Ovary (tissue), 9 donors: Measurements from ENCODE around the gene THSD4. TPM values are rescaled to one million over a fixed set of nuclear protein-coding genes. Genes with fewer than 3 reads are reported as not detected.

Source experiments
- DNase-seq, 5 donors: peaks; one replicate each; pipeline ENCODE4 v3.0.0-alpha.2; 2019 to 2020
- H3K27ac ChIP-seq, 2 donors: fragments of 200-600 bp; one replicate each; pipeline versions ENCODE4 v1.5.1 to v1.8.0; 2019 to 2022
- H3K27me3 ChIP-seq: fragments of 200-600 bp; one replicate; pipeline ENCODE4 v1.8.0; 2022
- H3K36me3 ChIP-seq: fragments of 200-600 bp; sonication (generic); one replicate; pipeline ENCODE4 v1.5.1; 2019
- H3K4me1 ChIP-seq: one replicate; pipeline ENCODE4 v1.8.1; 2013; ENCODE audit warnings: mild to moderate bottlenecking, moderate library complexity; ENCODE audit not compliant: insufficient read depth
- H3K4me3 ChIP-seq: fragments of 200-600 bp; sonication (generic); one replicate; pipeline ENCODE4 v1.5.1; 2017
- H3K9me3 ChIP-seq, 2 donors: fragments of 200-600 bp in 1 of 2; sonication (generic) in 1 of 2; one replicate each; pipeline versions ENCODE4 v1.5.1 to v1.8.1; 2013 to 2019; ENCODE audit warnings: mild to moderate bottlenecking in 1 of 2, moderate library complexity in 1 of 2
- CTCF ChIP-seq, 3 donors: fragments of 450-650 bp in 2 of 3; fragments of 200-600 bp in 1 of 3; IDR thresholded peaks; one replicate each; pipeline versions ENCODE4 v1.5.1 to v1.8.0; 2016 to 2022; ENCODE audit warnings: antibody characterized with exemption in 3 of 3, mild to moderate bottlenecking in 1 of 3
- EP300 ChIP-seq: sonication (generic); formaldehyde crosslinking; IDR thresholded peaks from one replicate; pipeline ENCODE4 v1.6.1; 2017; ENCODE audit warnings: antibody characterized with exemption
- POLR2A ChIP-seq: fragments of 450-650 bp; IDR thresholded peaks from one replicate; pipeline ENCODE4 v1.6.1; 2017; ENCODE audit warnings: antibody characterized with exemption, mild to moderate bottlenecking, moderate library complexity
- WGBS, 3 donors: extraction: QIAGEN DNeasy Blood & Tissue Kit in 1 of 3; methylation state at CpG; one replicate each; pipeline versions ENCODE4 v1.1.5 to v1.1.7; 2013 to 2017; 5-methylcytosine and 5-hydroxymethylcytosine counted together
- intact Hi-C, 4 donors: fragments of 100-400 bp; cut with DNase I; formaldehyde crosslinking; loops; one replicate each; pipeline versions ENCODE4 v1.11.0 to v1.15.1; 2022 to 2023
- polyA plus RNA-seq, 2 donors: library from polyadenylated mRNA; stranded (reverse); fragments of 200-250 nt in 1 of 2; fragments of 350-450 nt in 1 of 2; fragmentation: Illumina TruSeq in 1 of 2; extraction: RNeasy Lipid Tissue Mini Kit (QIAGEN cat#74804) in 1 of 2; gene quantifications; one replicate each; pipeline ENCODE4 v1.2.3, GENCODE V29; 2013 to 2014
- total RNA-seq, 7 donors: library from RNA; depleted of rRNA in 2 of 7; stranded (reverse); fragments of >200 nt in 2 of 7; fragmentation: NEBNext Ultra II Directional in 3 of 7; extraction: Animal tissue kit (Norgen Biotek cat#: 25700) in 3 of 7; gene quantifications; one replicate each; pipeline versions ENCODE4 v1.1.0 to v1.2.4, GENCODE V29; 2016 to 2023
- donor health status: DM: no; HTN: no; CAD: no; lungs with moderate emphysema.
- donor health status: DM: no; HTN: no; CAD: no.
- donor health status: Bipolar disorder and iron deficiency.
- donor health status: DM: yes; HTN: yes; CAD: no.
- donor health status: DM: no; HTN: no; CAD: no.
- donor health status: DM: yes; HTN: yes; CAD: no.

THSD4 gene
- total and polyA plus RNA-seq, 9 donors, result 3.2 to 53.4 (median 13.5) TPM

GRCh38 chr15:71709808-71710418 lies 594.6 kb downstream of the THSD4 start:
- intact Hi-C loops, result no loop called here
- TF ChIP-seq EP300 (no peak), CTCF (IDR thresholded peaks at IDR 0.05) (no peak), POLR2A (no peak)
- WGBS, 3 donors, result 54 to 76% (median 72%) methylated on average over 3 of the region's 3 CpGs
- no peak overlapping the region for H3K27ac ChIP-seq
- no peaks in the 10 kb centered on the region for H3K9me3 ChIP-seq
- H3K4me3 ChIP-seq, result no peak overlapping the region
- H3K27me3 ChIP-seq, result no peaks in the 10 kb centered on the region
- DNase-seq, result no peak
- peaks cover 15% of the 10 kb centered on the region for H3K4me1 ChIP-seq
- no peaks in the 10 kb centered on the region for H3K36me3 ChIP-seq

GRCh38 chr15:71712182-71712581 lies 596.9 kb downstream of the THSD4 start:
- H3K4me1 ChIP-seq, result peaks cover 11% of the 10 kb centered on the region
- no peaks in the 10 kb centered on the region for H3K36me3 ChIP-seq
- no peak for DNase-seq
- intact Hi-C loops, result no loop called here
- H3K27me3 ChIP-seq, result no peaks in the 10 kb centered on the region
- no peak overlapping the region for H3K27ac ChIP-seq
- H3K9me3 ChIP-seq, result no peaks in the 10 kb centered on the region
- no peak for TF ChIP-seq CTCF (IDR thresholded peaks at IDR 0.05)
- TF ChIP-seq EP300, result no peak
- no peak for TF ChIP-seq POLR2A
- H3K4me3 ChIP-seq, result no peak overlapping the region

GRCh38 chr15:71713191-71713809 lies 598.0 kb downstream of the THSD4 start:
- DNase-seq, result no peak
- peaks cover 6% of the 10 kb centered on the region for H3K4me1 ChIP-seq
- TF ChIP-seq POLR2A, result no peak
- no peaks in the 10 kb centered on the region for H3K36me3 ChIP-seq
- no peak overlapping the region for H3K4me3 ChIP-seq
- no peaks in the 10 kb centered on the region for H3K9me3 ChIP-seq
- H3K27me3 ChIP-seq, result no peaks in the 10 kb centered on the region
- H3K27ac ChIP-seq, result no peak overlapping the region
- intact Hi-C loops, result no loop called here
- WGBS, 3 donors, result 87 to 93% (median 88%) methylated on average over 5 of the region's 5 CpGs

- WGBS, 3 donors, result 89 to 100% (median 94%) methylated on average over 1 of the region's 1 CpG
- no peak overlapping the region for H3K27ac ChIP-seq
These were observed 600.6 kb downstream of the THSD4 start for GRCh38 chr15:71715914-71716313.

More at GRCh38 chr15:71715914-71716313, 600.6 kb downstream of the THSD4 start:
- Histone ChIP-seq H3K4me3 (no peak overlapping the region), H3K36me3 (no peaks in the 10 kb centered on the region), H3K27me3 (no peaks in the 10 kb centered on the region), H3K4me1 (no peaks in the 10 kb centered on the region), H3K9me3 (no peaks in the 10 kb centered on the region)
- intact Hi-C loops, result no loop called here
- DNase-seq, result no peak
- TF ChIP-seq CTCF (IDR thresholded peaks at IDR 0.05) (no peak), EP300 (no peak), POLR2A (no peak)
